GM21723 (cell line): Measurements from ENCODE around the gene USP14.

ENCODE experiments used
- ATAC-seq: cut with Tn5 transposase; IDR thresholded peaks from one replicate; pipeline ENCODE4 v1.9.1; 2021; ENCODE audit warnings: mild to moderate bottlenecking, moderate library complexity; ENCODE audit not compliant: unreplicated experiment

Gene USP14

DNA sequence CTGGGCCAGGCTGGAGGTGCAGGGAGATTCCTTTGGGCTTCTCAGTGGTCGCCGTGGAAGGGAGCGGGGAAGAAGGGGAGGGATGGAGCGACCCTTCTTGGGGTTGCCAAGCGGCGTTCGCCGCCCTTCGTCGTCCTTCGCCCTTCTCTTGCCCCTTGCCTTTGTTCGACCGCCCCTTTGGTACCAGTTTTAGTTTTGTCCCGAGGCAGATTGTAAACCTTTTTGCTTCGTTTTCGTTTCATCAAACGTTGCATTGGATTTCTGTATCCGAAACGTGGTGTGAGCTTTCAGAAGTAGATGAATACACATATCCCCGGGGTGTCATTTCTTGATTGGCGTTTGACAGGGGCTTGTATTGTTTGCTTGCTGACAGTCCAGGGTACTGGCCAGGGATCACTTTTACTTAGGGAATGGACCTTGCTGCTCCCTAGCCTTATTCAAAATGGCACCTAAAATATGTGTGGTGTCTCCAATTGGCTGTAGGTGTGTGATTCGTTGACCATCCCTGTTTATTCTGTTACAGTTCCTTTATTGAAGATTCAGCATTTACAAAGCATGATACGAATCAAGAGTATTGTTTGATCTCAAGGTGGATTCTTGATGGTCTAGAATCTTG lies 788 bp downstream of the USP14 start:
- no peak for ATAC-seq

DNA sequence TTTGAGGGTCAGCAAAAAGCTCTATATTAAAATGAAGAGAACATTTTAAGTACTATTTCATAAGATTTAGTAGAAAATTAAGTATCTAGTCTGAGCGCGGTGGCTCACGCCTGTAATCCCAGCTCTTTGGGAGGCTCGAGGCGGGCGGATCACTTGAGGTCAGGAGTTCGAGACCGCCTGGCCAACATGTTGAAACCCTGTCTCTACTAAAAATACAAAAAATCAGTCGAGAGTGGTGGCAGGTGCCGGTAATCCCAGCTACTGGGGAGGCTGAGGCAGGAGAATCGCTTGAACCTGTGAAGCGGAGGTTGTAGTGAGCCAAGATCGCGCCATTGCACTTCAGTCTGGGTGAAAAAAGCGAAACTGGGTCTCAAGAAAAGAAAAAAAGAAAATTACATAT lies 1.6 kb downstream of the USP14 start:
- no peak for ATAC-seq

GRCh38 chr18:160831-161570 lies 2.6 kb downstream of the USP14 start:
- no peak for ATAC-seq

DNA sequence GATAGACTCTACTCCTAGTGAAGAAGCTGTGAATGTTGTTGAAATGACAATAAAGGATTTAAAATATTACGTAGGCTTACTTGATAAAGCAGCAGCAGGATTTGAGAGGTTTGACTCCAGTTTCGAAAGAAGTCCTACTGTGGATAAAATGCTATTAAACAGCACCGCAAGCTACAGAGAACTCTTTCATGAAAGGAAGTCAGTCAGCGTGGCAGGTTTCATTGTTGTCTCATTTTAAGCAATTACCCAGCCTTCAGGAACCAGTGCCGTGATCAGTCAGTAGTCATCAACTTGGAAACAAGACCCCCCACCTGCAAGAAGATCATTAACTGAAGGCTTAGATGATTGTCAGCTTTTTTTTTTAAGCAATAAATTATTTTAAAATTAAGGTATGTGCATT lies 14.0 kb downstream of the USP14 start:
- ATAC-seq: no peak

DNA sequence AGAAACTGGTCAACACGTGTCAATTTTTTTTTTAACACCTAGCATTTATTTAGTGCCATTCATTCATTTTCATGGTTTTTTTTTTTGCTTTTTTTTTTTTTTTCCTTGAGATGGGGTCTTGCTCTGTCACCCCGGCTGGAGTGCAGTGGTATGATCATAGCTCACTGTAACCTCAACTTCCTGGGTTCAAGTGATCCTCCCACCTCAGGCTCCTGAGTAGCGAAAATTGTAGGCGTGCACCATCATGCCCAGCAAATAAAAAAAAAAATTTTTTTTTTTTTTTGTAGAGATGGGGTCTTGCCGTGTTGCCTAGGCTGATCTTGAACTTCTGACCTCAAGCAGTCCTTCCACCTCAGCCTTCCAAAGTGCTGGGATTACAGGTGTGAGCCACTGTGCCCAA lies 21.1 kb downstream of the USP14 start:
- no peak for ATAC-seq

- ATAC-seq: no peak
Measured at GRCh38 chr18:181711-182110, 23.4 kb downstream of the USP14 start.

DNA sequence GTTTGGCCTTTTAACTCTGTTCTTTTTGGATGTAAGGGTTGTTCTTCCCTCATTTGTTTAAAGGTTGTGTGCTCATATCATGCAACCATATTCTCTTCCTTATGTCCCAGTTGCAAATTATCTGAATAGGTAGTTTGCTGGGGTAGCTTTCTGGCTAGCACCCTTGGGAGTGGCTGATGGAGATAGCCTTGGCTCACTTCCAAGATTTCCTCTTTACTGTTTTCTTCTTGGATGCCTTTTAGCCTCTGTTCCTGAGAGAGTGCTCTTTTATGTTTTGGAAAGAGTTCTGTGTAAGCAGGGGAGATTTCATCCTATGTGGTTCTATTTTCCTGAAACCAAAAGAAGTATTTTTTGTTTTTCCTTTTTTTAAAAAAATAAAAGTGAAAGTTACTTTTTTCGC lies 25.4 kb downstream of the USP14 start:
- ATAC-seq: no peak

DNA sequence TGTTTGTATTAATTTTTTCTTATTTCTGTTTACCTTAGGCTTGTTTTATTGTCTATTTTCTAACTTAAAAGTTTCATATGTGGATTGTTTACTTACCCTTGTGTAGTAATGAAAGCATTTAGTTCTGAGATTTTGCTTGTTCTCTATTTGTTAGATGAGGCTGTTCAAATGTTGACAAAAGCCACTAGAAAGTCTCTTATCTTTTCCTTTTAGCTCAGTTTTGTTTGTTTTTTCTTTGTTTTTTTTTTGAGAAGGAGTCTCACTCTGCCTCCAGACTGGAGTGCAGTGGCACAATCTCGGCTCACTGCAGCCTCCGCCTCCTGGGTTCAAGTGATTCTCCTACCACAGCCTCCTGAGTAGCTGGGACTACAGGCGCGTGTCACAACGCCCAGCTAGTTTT lies 30.9 kb downstream of the USP14 start:
- no peak for ATAC-seq

- no peak for ATAC-seq
Measured at GRCh38 chr18:191725-192124, 33.4 kb downstream of the USP14 start.

- no peak for ATAC-seq
Measured at GRCh38 chr18:192801-193200, 34.4 kb downstream of the USP14 start.

GRCh38 chr18:195651-196050 lies 37.3 kb downstream of the USP14 start:
- ATAC-seq: no peak

GRCh38 chr18:199214-199613 lies 40.9 kb downstream of the USP14 start:
- no peak for ATAC-seq

DNA sequence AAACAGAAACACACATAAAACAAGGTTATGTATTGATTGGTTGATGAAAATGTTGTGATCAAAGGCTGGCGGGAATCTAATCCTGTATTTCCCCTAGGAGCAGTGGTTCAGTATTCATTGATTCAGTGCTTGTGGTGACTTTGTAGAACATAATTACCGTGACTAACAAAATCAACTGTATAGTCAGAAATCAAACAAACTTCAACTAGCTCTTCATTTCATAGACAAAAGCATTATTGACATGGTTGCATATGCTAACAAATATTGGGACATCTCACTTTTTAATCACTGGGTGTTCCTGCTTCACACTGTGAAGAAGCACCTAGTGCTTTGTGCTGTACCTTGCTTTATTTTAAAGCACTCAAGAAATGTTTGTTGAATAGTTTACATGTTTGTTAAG lies 41.4 kb downstream of the USP14 start:
- ATAC-seq: no peak

- no peak for ATAC-seq
Measured at GRCh38 chr18:210075-210474, 51.7 kb downstream of the USP14 start.

DNA sequence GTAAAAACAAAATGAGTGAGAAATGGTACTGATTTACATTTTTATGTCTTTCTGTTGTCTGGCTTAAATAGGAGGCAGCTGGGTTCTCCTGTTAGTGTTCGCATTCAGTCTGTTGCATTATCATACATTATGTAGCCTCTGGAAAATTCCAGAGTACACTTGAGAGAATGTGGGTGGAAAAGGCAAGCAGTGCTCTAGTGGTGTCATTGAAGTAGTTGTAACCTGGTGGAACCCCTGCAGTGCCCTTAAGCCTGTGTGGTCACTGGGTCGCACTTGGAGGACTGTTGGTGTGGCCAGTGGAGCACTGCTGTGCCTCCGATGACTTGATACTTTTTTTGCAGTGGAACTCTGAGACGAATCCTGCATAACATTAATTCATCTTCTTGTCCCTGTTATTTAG lies 52.4 kb downstream of the USP14 start:
- ATAC-seq: no peak

DNA sequence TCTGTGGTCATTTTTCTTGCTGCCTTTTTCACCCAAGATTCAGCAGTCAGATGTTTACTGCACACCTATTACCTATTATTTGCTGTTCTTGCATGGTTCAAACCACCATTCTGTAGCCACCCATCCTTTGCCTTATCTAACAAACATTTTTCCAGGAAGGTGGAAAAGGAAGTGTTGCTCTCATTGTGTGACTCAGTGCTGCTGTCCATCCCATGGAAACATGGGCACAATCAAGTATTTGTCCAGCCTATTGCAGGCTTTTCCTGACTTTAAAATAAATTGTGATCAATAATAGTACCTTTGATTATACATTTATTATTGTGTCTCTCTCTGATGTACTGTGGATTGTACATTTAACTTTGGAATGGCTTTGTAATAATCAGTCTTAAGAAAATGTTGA lies 53.2 kb downstream of the USP14 start:
- ATAC-seq: no peak

GRCh38 chr18:212780-213179 lies 54.4 kb downstream of the USP14 start:
- no peak for ATAC-seq

DNA sequence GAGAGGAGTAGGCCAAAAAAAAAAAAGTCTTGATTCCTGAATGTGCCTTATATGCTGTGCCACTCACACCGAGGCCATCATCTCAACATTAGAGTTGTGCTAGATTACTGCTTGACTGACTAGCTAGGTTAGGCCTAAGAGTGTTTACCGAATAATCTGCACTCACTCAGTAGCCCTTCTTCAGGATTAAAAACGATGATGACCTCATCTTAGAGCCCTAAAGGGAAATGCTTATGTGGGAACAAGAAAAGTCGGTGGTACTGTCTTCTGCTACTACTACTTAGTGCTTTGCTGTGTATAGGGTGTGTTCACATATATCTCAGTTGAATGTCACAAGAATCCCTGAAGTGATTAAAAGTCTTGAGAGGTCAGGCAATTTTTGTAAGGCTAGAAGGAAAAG lies 55.1 kb downstream of the USP14 start:
- ATAC-seq: no peak

- ATAC-seq: no peak
Measured at GRCh38 chr18:213966-214365, 55.6 kb downstream of the USP14 start.

GRCh38 chr18:215448-216010 lies 57.2 kb downstream of the USP14 start:
- ATAC-seq: no peak

- ATAC-seq: no peak
Measured at GRCh38 chr18:217532-218336, 59.4 kb downstream of the USP14 start.

DNA sequence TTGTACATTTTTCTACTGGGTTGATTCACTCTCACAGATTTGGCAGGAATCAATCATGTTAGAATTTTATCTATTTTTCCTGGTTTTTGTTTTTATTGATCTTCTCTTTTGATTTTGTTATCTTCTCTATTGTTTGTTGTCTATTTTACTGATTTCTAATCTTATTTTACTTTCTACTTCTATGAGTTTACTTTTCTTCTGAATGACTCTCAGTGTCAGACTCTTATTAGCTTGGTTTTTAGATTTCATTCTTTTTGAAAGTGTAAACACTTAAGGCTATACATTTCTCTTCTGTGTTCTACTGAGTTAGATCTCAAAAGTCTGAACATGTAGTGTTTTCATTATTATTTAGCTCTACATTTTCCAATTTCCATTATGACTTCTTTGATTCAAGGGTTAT lies 62.4 kb downstream of the USP14 start:
- no peak for ATAC-seq
